ENCODE results near the gene PLIN3. TPM values are rescaled to one million over a fixed set of nuclear protein-coding genes. Genes with fewer than 3 reads are reported as not detected.

PLIN3 gene, protein sequence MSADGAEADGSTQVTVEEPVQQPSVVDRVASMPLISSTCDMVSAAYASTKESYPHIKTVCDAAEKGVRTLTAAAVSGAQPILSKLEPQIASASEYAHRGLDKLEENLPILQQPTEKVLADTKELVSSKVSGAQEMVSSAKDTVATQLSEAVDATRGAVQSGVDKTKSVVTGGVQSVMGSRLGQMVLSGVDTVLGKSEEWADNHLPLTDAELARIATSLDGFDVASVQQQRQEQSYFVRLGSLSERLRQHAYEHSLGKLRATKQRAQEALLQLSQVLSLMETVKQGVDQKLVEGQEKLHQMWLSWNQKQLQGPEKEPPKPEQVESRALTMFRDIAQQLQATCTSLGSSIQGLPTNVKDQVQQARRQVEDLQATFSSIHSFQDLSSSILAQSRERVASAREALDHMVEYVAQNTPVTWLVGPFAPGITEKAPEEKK
- total RNA-seq (2012; rRNA removed) (246 and 289 TPM in 2 replicates), polyA plus RNA-seq (2012; rRNA removed) (147 and 170 TPM in 2 replicates), Bru-seq, nascent RNA (percentile 71 among the genes with signal in this experiment), BruChase-seq, experiment 1, labeled RNA remaining after a 6-hour chase (percentile 79 among the genes with signal in this experiment), BruChase-seq, experiment 2, labeled RNA remaining after a 2-hour chase (percentile 65 among the genes with signal in this experiment)
- polyA plus RNA-seq (2012; cell fraction: cytosol; rRNA removed) = 125 and 358 TPM in 2 replicates
- 67.4 and 161 TPM in 2 replicates for polyA plus RNA-seq (2012; cell fraction: nucleus; rRNA removed; ENCODE audit: low replicate concordance)
- long read RNA-seq, transcript PLIN3-202 (8 exons, 1,535 nt) = minor isoform, 21 of 604 reads
- long read RNA-seq, transcript PLIN3-201 (8 exons, 2,333 nt) = major isoform, 474 of 604 reads
- long read RNA-seq, partial matches to known transcripts = 46 of 604 reads
- long read RNA-seq, other reads (novel, unspliced or antisense) = 63 of 604 reads

DNA sequence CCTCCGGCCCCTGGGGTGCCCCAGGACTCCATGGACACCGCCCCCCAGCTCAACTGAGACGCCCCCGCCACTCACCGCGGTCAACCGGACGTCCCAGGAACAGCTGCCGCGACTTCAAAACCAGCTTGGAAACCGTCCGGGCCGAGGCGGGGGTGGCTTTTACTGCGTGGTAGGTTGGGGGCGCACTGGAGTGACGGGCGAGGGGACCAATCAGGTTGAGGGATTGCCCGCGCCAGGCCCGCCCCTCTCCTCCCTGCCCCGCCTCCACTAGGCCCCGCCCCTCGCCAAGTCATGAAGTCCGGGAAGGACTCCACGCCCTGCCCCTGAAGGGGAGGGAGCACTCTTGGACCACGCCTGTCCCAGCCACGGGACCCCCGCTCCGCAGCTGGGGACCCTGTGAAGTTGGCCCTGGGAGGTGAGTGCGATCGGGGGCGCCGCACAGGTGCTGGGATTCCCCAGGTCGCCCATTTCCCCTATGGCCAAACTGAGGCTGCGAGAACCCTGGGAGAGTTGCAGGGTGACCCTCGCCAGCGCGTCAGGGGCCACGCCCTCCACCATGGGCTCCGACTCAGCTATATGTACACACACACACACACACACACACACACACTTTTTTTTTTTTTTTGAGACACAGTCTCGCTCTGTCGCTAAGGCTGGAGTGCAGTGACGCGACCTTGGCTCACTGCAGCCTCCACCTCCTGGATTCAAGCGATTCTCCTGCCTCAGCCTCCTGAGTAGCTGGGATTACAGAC lies at the start of gene PLIN3:
Gene PLIN3 (minus strand): TSS at position 134 of the 752 bp plus-strand sequence. CDS start 6,273 bp downstream, outside the sequence.
- Histone ChIP-seq H2BK20ac (ENCODE audit: low read depth, low read length) (peak within 1 kb of the TSS; percentile 21; the same call in 1 of the 2 replicates), H2BK5ac (ENCODE audit: low read depth, low read length, poor library complexity, severe bottlenecking) (peak within 1 kb of the TSS; percentile 85), H2AFZ (replicated peaks; ENCODE audit: low read length, poor library complexity) (peak within 1 kb of the TSS; percentile 100), H4K5ac (ENCODE audit: low read depth, low read length) (peak within 1 kb of the TSS; percentile 73), H3K4ac (ENCODE audit: low read depth, low read length) (peak within 1 kb of the TSS; percentile 94), H3K27me3 (ENCODE audit: control insufficient read depth, insufficient read depth, low read length) (no peaks in the 10 kb centered on the region), H4K20me1 (ENCODE audit: insufficient read depth, low read length) (peaks cover 26% of the 10 kb centered on the region), H3K14ac (replicated peaks; ENCODE audit: low read depth, low read length) (peak within 1 kb of the TSS; percentile 93), H4K91ac (ENCODE audit: insufficient read depth, low read depth, low read length) (peak within 1 kb of the TSS; percentile 94), H2AK5ac (ENCODE audit: low read depth, low read length) (peak within 1 kb of the TSS; percentile 98), H2BK120ac (ENCODE audit: low read depth, low read length) (peak within 1 kb of the TSS; percentile 97), H2BK15ac (ENCODE audit: low read depth, low read length) (peak within 1 kb of the TSS; percentile 87; the same call in 2 of the 3 replicates), H3K36me3 (ENCODE audit: control insufficient read depth, insufficient read depth, low read length) (peaks cover 3% of the 10 kb centered on the region; the same call in 1 of the 2 replicates), H3K4me2 (ENCODE audit: low read depth, low read length) (peak within 1 kb of the TSS; percentile 88), H3K9ac (ENCODE audit: low read depth, low read length) (peak within 1 kb of the TSS; percentile 85), H3K27ac (ENCODE audit: insufficient read depth, low read length) (peak within 1 kb of the TSS; percentile 82), H3K9me3 (ENCODE audit: control insufficient read depth, insufficient read depth, low read length) (no peaks in the 10 kb centered on the region), H3K4me1 (ENCODE audit: control insufficient read depth, insufficient read depth, low read length) (no peaks in the 10 kb centered on the region), H3K23ac (ENCODE audit: low read depth, low read length) (peak within 1 kb of the TSS; percentile 87), H4K8ac (ENCODE audit: low read depth in 2 of 2, low read length in 2 of 2) (peak within 1 kb of the TSS; percentile 55 to 88), H3K4me3 (ENCODE audit: insufficient read depth, low read depth, low read length) (peak within 1 kb of the TSS; percentile 76), H2AK9ac (replicated peaks; ENCODE audit: low read depth, low read length, poor library complexity) (peak within 1 kb of the TSS; percentile 99), H3K79me1 (ENCODE audit: low read depth in 1 of 2, low read length in 2 of 2) (peaks cover 6 to 46% of the 10 kb centered on the region in 2 experiments; a peak in 3 of 4 replicates), H3K18ac (ENCODE audit: low read depth, low read length) (peak within 1 kb of the TSS; percentile 22; the same call in 1 of the 2 replicates), H3K56ac (ENCODE audit: extremely low read depth, insufficient read depth, low read length) (peak within 1 kb of the TSS; percentile 80), H3K9me1 (ENCODE audit: insufficient read depth, low read length) (peaks cover 13% of the 10 kb centered on the region)
- POLR2A ChIA-PET (ENCODE audit: unreplicated experiment) = interaction anchor here (0.5 to 1.5 kb wide), 7 partner anchors 9 to 1094 kb away, joined by 3 to 7 read pairs (median 3); partner anchors contain the start of gene UHRF1
- intact Hi-C loops (cut with micrococcal nuclease) (loop anchor here (2.0 to 5.0 kb wide), 2 partner anchors 55 to 101 kb away; partner anchors contain the start of gene KDM4B), in situ Hi-C loops (cut with MboI; ENCODE audit: low sequenced_read_pairs) (no loop called here), dilution Hi-C loops (cut with HindIII; ENCODE audit: low sequenced_read_pairs, unreplicated experiment) (no loop called here)
- peak; percentile 32; the same call in 1 of the 2 replicates for TF ChIP-seq FOS (IDR thresholded peaks at IDR 0.05; ENCODE audit: low read depth, low read length)
- TF ChIP-seq, protein P1, sequence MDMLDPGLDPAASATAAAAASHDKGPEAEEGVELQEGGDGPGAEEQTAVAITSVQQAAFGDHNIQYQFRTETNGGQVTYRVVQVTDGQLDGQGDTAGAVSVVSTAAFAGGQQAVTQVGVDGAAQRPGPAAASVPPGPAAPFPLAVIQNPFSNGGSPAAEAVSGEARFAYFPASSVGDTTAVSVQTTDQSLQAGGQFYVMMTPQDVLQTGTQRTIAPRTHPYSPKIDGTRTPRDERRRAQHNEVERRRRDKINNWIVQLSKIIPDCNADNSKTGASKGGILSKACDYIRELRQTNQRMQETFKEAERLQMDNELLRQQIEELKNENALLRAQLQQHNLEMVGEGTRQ (IDR thresholded peaks at IDR 0.05; ENCODE audit: low read depth, low read length) = no peak
- TF ChIP-seq MAZ (IDR thresholded peaks at IDR 0.05; ENCODE audit: borderline replicate concordance, low read depth, low read length) = peak; percentile 80; the same call in 1 of the 2 replicates
- peak; percentile 85 for TF ChIP-seq RCOR1 (IDR thresholded peaks at IDR 0.05; ENCODE audit: insufficient replicate concordance, low read length)
- no peak for TF ChIP-seq RAD21 (IDR thresholded peaks at IDR 0.05; ENCODE audit: low read length)
- WGBS, 2 experiments (ENCODE audit: extremely low coverage in 2 of 2, insufficient read length in 1 of 2) = 0% methylated on average over 8 of the region's 46 CpGs; no CpG with 5 or more reads in 1 of the 2 experiments
- BruUV-seq (replicated peaks) = no TSS peak
- CTCF ChIA-PET = interaction anchor here (0.9 kb wide), 1 partner anchor 58 kb away, joined by 6 read pairs; no protein-coding TSS in a partner anchor
- ATAC-seq (ENCODE audit: low read depth) (peak; percentile 95), DNase-seq (peak; percentile 93)

Measured in IMR-90 (cell line).